ENCODE results near the gene EBP. TPM values are rescaled to one million over a fixed set of nuclear protein-coding genes. Genes with fewer than 3 reads are reported as not detected.

EBP gene
- total RNA-seq, 1 donor from 2014 or later, result 79.8 TPM

DNA sequence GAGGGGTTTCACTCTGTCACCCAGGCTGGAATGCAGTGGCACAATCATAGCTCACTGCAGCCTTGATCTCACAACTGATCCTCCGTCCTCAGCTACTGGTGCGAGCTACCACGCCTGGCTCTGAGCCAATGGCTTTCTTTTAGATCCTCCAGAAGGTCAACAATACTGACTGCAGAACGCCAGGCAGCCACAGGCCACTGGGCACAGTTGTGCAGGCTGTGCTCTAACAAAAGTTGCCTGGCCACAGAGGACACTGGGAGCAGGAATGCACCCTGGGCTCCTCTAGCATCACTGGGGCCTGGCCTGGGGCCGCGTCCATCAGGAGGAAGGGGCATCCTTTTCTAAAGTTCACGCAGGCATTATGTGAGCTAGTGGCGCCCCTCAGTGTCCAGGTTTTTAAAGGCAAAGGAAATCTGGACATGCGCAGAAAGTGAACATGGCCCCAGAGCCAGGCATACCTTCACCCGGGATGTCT, 27.7 kb upstream of the EBP start:
- no peaks in the 10 kb centered on the region for H3K36me3 Mint-ChIP-seq
- no peaks in the 10 kb centered on the region for H3K4me1 Mint-ChIP-seq (ENCODE audit: unreplicated experiment)
- no peak overlapping the region for H3K27ac Mint-ChIP-seq
- H3K27me3 Mint-ChIP-seq, result no peaks in the 10 kb centered on the region
- DNase-seq (ENCODE audit: extremely low spot score, unreplicated experiment), result no peak
- no peak overlapping the region for H3K4me3 Mint-ChIP-seq
- TF ChIP-seq, protein P1, sequence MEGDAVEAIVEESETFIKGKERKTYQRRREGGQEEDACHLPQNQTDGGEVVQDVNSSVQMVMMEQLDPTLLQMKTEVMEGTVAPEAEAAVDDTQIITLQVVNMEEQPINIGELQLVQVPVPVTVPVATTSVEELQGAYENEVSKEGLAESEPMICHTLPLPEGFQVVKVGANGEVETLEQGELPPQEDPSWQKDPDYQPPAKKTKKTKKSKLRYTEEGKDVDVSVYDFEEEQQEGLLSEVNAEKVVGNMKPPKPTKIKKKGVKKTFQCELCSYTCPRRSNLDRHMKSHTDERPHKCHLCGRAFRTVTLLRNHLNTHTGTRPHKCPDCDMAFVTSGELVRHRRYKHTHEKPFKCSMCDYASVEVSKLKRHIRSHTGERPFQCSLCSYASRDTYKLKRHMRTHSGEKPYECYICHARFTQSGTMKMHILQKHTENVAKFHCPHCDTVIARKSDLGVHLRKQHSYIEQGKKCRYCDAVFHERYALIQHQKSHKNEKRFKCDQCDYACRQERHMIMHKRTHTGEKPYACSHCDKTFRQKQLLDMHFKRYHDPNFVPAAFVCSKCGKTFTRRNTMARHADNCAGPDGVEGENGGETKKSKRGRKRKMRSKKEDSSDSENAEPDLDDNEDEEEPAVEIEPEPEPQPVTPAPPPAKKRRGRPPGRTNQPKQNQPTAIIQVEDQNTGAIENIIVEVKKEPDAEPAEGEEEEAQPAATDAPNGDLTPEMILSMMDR (conservative IDR thresholded peaks at IDR 0.05), result peak; percentile 60
- H3K9me3 Mint-ChIP-seq, result no peaks in the 10 kb centered on the region

DNA sequence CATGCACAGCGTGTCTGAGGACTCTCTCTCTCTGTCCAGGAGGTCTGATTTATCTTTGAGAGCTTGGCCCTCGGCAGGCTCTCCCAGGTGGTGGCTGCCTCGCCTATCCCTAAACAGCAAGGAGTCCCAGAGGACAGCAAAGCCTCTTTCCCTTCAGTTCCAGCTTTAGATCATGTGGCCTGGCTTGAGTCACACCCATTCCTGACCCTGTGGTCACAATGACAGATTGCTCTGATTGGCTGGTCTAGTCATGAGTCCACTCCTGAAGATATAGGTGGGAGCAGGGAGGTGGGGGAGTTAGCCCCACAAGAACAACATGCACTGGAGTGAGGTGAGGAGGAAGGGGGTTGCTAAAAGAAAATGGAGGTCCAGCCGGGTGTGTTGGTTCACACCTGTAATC, 24.9 kb upstream of the EBP start:
- TF ChIP-seq, protein P1 (conservative IDR thresholded peaks at IDR 0.05), result no peak
- no peak overlapping the region for H3K27ac Mint-ChIP-seq
- no peaks in the 10 kb centered on the region for H3K4me1 Mint-ChIP-seq (ENCODE audit: unreplicated experiment)
- H3K36me3 Mint-ChIP-seq, result no peaks in the 10 kb centered on the region
- no peaks in the 10 kb centered on the region for H3K27me3 Mint-ChIP-seq
- no peak for DNase-seq (ENCODE audit: extremely low spot score, unreplicated experiment)
- H3K9me3 Mint-ChIP-seq, result no peaks in the 10 kb centered on the region
- H3K4me3 Mint-ChIP-seq, result no peak overlapping the region

DNA sequence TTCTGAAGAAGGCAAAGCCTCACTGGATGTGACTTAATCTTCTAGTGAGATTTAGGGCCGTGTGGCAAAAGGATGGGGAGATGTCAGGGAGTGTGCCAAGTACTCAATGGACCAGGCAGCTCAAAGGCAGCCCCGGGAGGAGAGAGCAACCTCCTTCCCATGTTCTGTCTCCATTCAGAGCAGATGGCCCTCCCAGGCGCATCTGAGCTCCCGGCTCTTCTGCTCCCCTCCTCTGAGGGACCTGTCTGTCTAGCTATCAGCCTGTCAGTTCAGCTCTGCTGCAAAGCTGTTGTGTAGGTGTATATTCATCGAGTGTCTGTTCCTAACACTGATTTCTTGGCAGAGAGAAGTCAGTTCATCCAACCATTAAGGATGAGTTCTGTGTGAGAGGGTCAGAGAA, 23.7 kb upstream of the EBP start:
- DNase-seq (ENCODE audit: extremely low spot score, unreplicated experiment), result no peak
- no peaks in the 10 kb centered on the region for H3K36me3 Mint-ChIP-seq
- TF ChIP-seq, protein P1 (conservative IDR thresholded peaks at IDR 0.05), result no peak
- no peak overlapping the region for H3K4me3 Mint-ChIP-seq
- no peaks in the 10 kb centered on the region for H3K4me1 Mint-ChIP-seq (ENCODE audit: unreplicated experiment)
- no peaks in the 10 kb centered on the region for H3K27me3 Mint-ChIP-seq
- H3K9me3 Mint-ChIP-seq, result no peaks in the 10 kb centered on the region
- no peak overlapping the region for H3K27ac Mint-ChIP-seq

DNA sequence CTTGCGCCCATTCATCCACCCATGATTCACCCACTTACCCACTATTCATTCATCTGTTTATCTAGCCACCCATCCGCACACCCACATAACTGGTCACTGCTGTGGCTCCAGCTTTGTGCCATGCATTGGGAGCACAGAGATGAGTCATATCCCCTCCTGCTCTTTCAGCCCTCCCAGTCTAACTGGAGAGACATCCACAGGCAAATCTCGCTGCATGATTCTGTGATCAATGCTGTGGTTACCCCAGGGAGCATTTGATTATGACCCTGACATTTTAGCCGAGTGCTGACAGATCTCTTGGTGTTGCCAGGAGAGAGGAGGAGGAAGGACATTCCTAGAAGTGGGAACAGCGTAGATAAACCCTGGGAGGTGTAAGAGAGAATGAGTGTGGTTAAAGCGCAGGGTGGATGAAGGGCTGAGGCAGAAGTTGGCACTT, 23.2 kb upstream of the EBP start:
- no peak overlapping the region for H3K27ac Mint-ChIP-seq
- no peak overlapping the region for H3K4me3 Mint-ChIP-seq

DNA sequence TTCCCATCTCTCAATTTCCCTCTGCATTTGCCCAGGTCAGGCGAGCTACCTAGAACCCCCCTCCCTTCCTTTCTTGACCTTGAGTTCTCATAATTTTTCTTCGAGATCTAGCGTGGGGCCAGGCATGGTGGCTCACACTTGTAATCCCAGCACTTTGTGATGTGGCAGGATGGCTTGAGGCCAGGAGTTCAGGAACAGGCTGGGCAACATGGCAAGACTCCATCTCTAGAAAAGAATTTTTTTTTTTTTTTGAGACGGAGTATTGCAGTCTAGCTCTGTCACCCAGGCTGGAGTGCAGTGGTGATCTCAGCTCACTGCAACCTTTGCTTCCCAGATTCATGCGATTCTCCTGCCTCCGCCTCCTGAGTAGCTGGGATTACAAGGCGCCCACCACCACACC, 17.3 kb upstream of the EBP start:
- Mint-ChIP-seq H3K4me3 (no peak overlapping the region), H3K4me1 (ENCODE audit: unreplicated experiment) (peaks cover under 1% of the 10 kb centered on the region), H3K36me3 (no peaks in the 10 kb centered on the region), H3K9me3 (no peaks in the 10 kb centered on the region), H3K27me3 (no peaks in the 10 kb centered on the region), H3K27ac (no peak overlapping the region)
- no peak for DNase-seq (ENCODE audit: extremely low spot score, unreplicated experiment)
- TF ChIP-seq, protein P1 (conservative IDR thresholded peaks at IDR 0.05), result no peak

More for the DNA sequence above, 23.2 kb upstream of the EBP start:
- DNase-seq (ENCODE audit: extremely low spot score, unreplicated experiment), result no peak
- TF ChIP-seq, protein P1 (conservative IDR thresholded peaks at IDR 0.05), result no peak
- H3K9me3 Mint-ChIP-seq, result no peaks in the 10 kb centered on the region
- no peaks in the 10 kb centered on the region for H3K36me3 Mint-ChIP-seq
- H3K27me3 Mint-ChIP-seq, result no peaks in the 10 kb centered on the region
- H3K4me1 Mint-ChIP-seq (ENCODE audit: unreplicated experiment), result no peaks in the 10 kb centered on the region

DNA sequence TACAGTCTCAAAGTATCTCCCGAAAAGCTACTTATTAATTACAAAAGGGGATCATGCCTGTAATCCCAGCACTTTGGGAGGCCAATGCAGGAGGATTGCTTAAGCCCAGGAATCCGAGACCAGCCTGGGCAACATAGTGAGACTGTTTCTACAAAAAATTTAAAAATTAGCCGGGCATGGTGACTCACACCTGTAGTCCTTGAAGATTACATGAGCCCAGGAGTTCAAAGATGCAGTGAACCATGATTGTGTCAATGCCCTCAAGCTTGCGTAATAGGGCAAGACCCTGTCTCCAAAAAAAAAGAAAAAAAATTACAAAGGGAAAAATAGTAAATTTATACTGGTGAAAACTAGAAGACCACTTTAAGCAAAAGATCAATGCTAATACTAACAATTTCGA, 16.1 kb upstream of the EBP start:
- H3K27ac Mint-ChIP-seq, result no peak overlapping the region
- TF ChIP-seq, protein P1 (conservative IDR thresholded peaks at IDR 0.05), result no peak
- H3K36me3 Mint-ChIP-seq, result no peaks in the 10 kb centered on the region
- no peaks in the 10 kb centered on the region for H3K27me3 Mint-ChIP-seq
- H3K9me3 Mint-ChIP-seq, result no peaks in the 10 kb centered on the region
- no peak for DNase-seq (ENCODE audit: extremely low spot score, unreplicated experiment)
- no peak overlapping the region for H3K4me3 Mint-ChIP-seq
- H3K4me1 Mint-ChIP-seq (ENCODE audit: unreplicated experiment), result peaks cover 7% of the 10 kb centered on the region
